HCT116 (cell line): ENCODE data around the gene P4HTM. TPM values are rescaled to one million over a fixed set of nuclear protein-coding genes. Genes with fewer than 3 reads are reported as not detected.

Experiments used
- ATAC-seq: fragments of 200-7000 bp; cut with Tn5 transposase; 2 replicates; pipeline ENCODE4 v1.9.1; 2020; ENCODE audit warnings: mild to moderate bottlenecking, moderate library complexity
- BruUV-seq: library from RNA; stranded (reverse); fragments of 400-500 nt; replicated peaks from 2 replicates; lab custom pipeline; 2021; lab: Mats Ljungman, UMichigan
- CTCF ChIA-PET: fragments of 300-600 bp; sonication (Branson Sonifier 250); formaldehyde crosslinking; loops from one replicate; lab custom pipeline; 2021; ENCODE audit warnings: antibody characterized with exemption; lab: Charles Lee
- POLR2A ChIA-PET: fragments of 300-600, 350-600 bp; sonication (Branson Sonifier 250); formaldehyde crosslinking; loops from one replicate; lab custom pipeline; 2021; ENCODE audit warnings: antibody characterized with exemption; lab: Charles Lee
- RAD21 ChIA-PET, 2 experiments: fragments of 300-600 bp; sonication (Branson Sonifier 250); formaldehyde crosslinking; loops; one replicate each; lab custom pipeline; 2023; ENCODE audit warnings: low total read pairs in 2 of 2; ENCODE audit not compliant: uncharacterized antibody in 2 of 2, unreplicated experiment in 2 of 2, low non-redundant PET in 1 of 2; lab: Charles Lee
- DNase-seq: peaks from one replicate; pipeline ENCODE4 v3.0.0-alpha.2; 2010; ENCODE audit warnings: low read depth, low spot score
- H2AFZ ChIP-seq: fragments of 200-600 bp; shearing (Covaris generic), sonication (generic); 2 replicates; pipeline ENCODE4 v1.6.1; 2017; ENCODE audit warnings: low read depth, mixed run types, mixed read lengths, antibody characterized with exemption, low read length; ENCODE audit not compliant: poor library complexity, severe bottlenecking
- H3K27ac ChIP-seq: 2 replicates; pipeline ENCODE4 v1.5.1; 2012; ENCODE audit warnings: low read depth, low read length
- H3K27me3 ChIP-seq: fragments of 200-600 bp; sonication (generic); 2 replicates; pipeline ENCODE4 v1.6.1; 2016; ENCODE audit warnings: mixed run types, low read length, mixed read lengths; ENCODE audit not compliant: insufficient read depth
- H3K36me3 ChIP-seq, 2 experiments: fragments of 200-500 bp in 1 of 2; fragments of 200-600 bp in 1 of 2; sonication (Bioruptor generic) in 1 of 2; sonication (generic) in 1 of 2; 2 replicates each; pipeline versions ENCODE4 v1.5.1 to v1.6.1; 2014 to 2016; ENCODE audit warnings: low read length in 2 of 2, inconsistent platforms in 1 of 2, mixed read lengths in 1 of 2, mixed run types in 1 of 2; ENCODE audit not compliant: insufficient read depth in 2 of 2, control insufficient read depth in 1 of 2
- H3K4me1 ChIP-seq, 2 experiments: fragments of 200-600 bp in 1 of 2; sonication (generic) in 1 of 2; 2 replicates each; pipeline versions ENCODE4 v1.5.1 to v1.6.1; 2012 to 2017; ENCODE audit warnings: low read length in 2 of 2, inconsistent platforms in 1 of 2, mild to moderate bottlenecking in 1 of 2, mixed read lengths in 1 of 2, mixed run types in 1 of 2, moderate library complexity in 1 of 2; ENCODE audit not compliant: insufficient read depth in 2 of 2, control insufficient read depth in 1 of 2
- H3K4me2 ChIP-seq: fragments of 200-600 bp; sonication (generic); 2 replicates; pipeline ENCODE4 v1.6.1; 2017; ENCODE audit warnings: mixed run types, low read length, mixed read lengths
- H3K4me3 ChIP-seq, 2 experiments: fragments of 200-600 bp in 1 of 2; sonication (generic) in 1 of 2; replicated peaks in 1 of 2; 2 replicates each; pipeline ENCODE4 v1.5.1; 2011 to 2016; ENCODE audit warnings: low read length in 2 of 2, control low read depth in 1 of 2, low read depth in 1 of 2, mild to moderate bottlenecking in 1 of 2, mixed read lengths in 1 of 2, mixed run types in 1 of 2
- H3K79me2 ChIP-seq: fragments of 200-600 bp; sonication (generic); 2 replicates; pipeline ENCODE4 v1.6.1; 2017; ENCODE audit warnings: mild to moderate bottlenecking, mixed run types, low read length, moderate library complexity, mixed read lengths; ENCODE audit not compliant: insufficient read depth
- H3K9ac ChIP-seq: fragments of 200-600 bp; sonication (generic); 2 replicates; pipeline ENCODE4 v1.6.1; 2016; ENCODE audit warnings: low read length, mixed read lengths
- H3K9me2 ChIP-seq: fragments of 200-600 bp; sonication (generic), shearing (Covaris generic); 2 replicates; pipeline ENCODE4 v1.6.1; 2017; ENCODE audit warnings: mixed run types, mild to moderate bottlenecking, moderate library complexity; ENCODE audit not compliant: insufficient read depth
- H3K9me3 ChIP-seq, 2 experiments: fragments of 200-500 bp in 1 of 2; fragments of 200-600 bp in 1 of 2; sonication (Bioruptor generic) in 1 of 2; sonication (generic) in 1 of 2; 2 replicates each; pipeline ENCODE4 v1.6.1; 2014 to 2017; ENCODE audit warnings: low read length in 2 of 2, mixed read lengths in 2 of 2, inconsistent platforms in 1 of 2, low read depth in 1 of 2, mild to moderate bottlenecking in 1 of 2, mixed run types in 1 of 2, moderate library complexity in 1 of 2; ENCODE audit not compliant: control insufficient read depth in 1 of 2, insufficient read depth in 1 of 2
- H4K20me1 ChIP-seq: fragments of 200-600 bp; sonication (generic), shearing (Covaris generic); 2 replicates; pipeline ENCODE4 v1.6.1; 2017; ENCODE audit warnings: mixed run types, mild to moderate bottlenecking, moderate library complexity; ENCODE audit not compliant: insufficient read depth
- CEBPB ChIP-seq: IDR thresholded peaks from 2 replicates; pipeline ENCODE4 v1.6.1; 2012; ENCODE audit warnings: low read depth
- EGR1 ChIP-seq: IDR thresholded peaks from 2 replicates; pipeline ENCODE4 v1.6.1; 2012; ENCODE audit warnings: low read depth
- ELF1 ChIP-seq: IDR thresholded peaks from 2 replicates; pipeline ENCODE4 v1.6.1; 2012; ENCODE audit warnings: low read depth, borderline replicate concordance
- EZH2phosphoT487 ChIP-seq: fragments of 200-600 bp; IDR thresholded peaks from 2 replicates; pipeline ENCODE4 v1.6.1; 2018; ENCODE audit warnings: antibody characterized with exemption, borderline replicate concordance
- FOSL1 ChIP-seq: IDR thresholded peaks from 2 replicates; pipeline ENCODE4 v1.6.1; 2012; ENCODE audit warnings: low read depth
- JUND ChIP-seq: IDR thresholded peaks from 2 replicates; pipeline ENCODE4 v1.6.1; 2012
- POLR2A ChIP-seq: IDR thresholded peaks from 2 replicates; pipeline ENCODE4 v1.7.0; 2011; ENCODE audit warnings: borderline replicate concordance; ENCODE audit not compliant: insufficient read depth, insufficient read length; ENCODE audit errors: extremely low read depth
- POLR2AphosphoS5 ChIP-seq: IDR thresholded peaks from 2 replicates; pipeline ENCODE4 v1.6.1; 2011; ENCODE audit warnings: mild to moderate bottlenecking, low read depth, low read length, moderate library complexity
- YY1 ChIP-seq: IDR thresholded peaks from 2 replicates; pipeline ENCODE4 v1.6.1; 2011; ENCODE audit warnings: low read length, low read depth, moderate library complexity, mild to moderate bottlenecking; ENCODE audit not compliant: insufficient replicate concordance; ENCODE audit errors: extremely low read depth
- intact Hi-C: fragments of 100-400 bp; cut with micrococcal nuclease; formaldehyde crosslinking; loops from 2 replicates; pipeline ENCODE4 v1.10.0; 2022
- total RNA-seq: library from RNA; stranded (reverse); gene quantifications from one replicate; pipeline ENCODE4 v1.2.1, GENCODE V29; 2021; ENCODE audit not compliant: unreplicated experiment
- TF ChIP-seq, protein P1 (sequence below): IDR thresholded peaks from 2 replicates; pipeline ENCODE4 v1.6.1; 2012
- TF ChIP-seq, protein P2 (sequence below): IDR thresholded peaks from 2 replicates; pipeline ENCODE4 v1.6.1; 2011; ENCODE audit warnings: mild to moderate bottlenecking, low read length, moderate library complexity; ENCODE audit not compliant: insufficient replicate concordance; ENCODE audit errors: extremely low read depth
- TF ChIP-seq, protein P3 (sequence below): IDR thresholded peaks from 2 replicates; pipeline ENCODE4 v1.6.1; 2012; ENCODE audit warnings: low read depth

P4HTM gene
- total RNA-seq, 1 experiment from 2014 or later = 60.5 TPM

DNA sequence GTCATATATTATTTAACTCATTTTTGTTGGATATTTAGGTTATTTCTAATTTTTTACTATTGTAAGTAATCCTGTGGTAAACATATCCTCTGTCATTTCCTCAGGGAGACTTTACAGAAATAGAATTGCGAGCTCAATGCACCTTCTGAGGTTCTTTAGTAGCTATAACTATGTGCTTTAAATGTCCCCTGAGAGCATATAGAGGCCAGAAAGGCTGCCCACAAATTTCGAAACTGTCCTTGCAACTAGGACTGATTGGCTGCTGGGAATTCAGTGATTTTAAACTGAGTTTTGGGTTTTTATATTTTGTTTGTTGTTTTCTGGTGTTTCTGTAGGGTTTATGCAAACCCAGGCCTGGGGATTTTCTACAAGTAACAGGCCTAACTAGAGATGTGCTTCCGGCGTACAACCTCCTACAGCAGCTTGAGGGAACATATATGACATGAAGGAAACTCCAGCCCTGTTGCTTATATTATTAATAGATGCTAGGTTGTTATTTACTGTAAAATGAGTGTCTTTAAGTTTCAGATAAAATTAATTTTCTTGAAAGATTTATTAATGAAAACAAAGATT is 29.1 kb upstream of the P4HTM start:
- H3K27me3 ChIP-seq = no peaks in the 10 kb centered on the region
- H3K9ac ChIP-seq = no peak overlapping the region
- DNase-seq = no peak
- ChIA-PET CTCF (no interaction called here), RAD21 (no interaction called here), POLR2A (no interaction called here)
- no peaks in the 10 kb centered on the region for H3K4me1 ChIP-seq
- H3K9me3 ChIP-seq = no peaks in the 10 kb centered on the region
- no peak overlapping the region for H2AFZ ChIP-seq
- no peak overlapping the region for H3K4me3 ChIP-seq
- ATAC-seq = no peak
- H4K20me1 ChIP-seq = no peaks in the 10 kb centered on the region
- H3K36me3 ChIP-seq = peaks cover 14 to 28% of the 10 kb centered on the region in 2 experiments; a peak in 3 of 4 replicates
- intact Hi-C loops = no loop called here
- peaks cover 51% of the 10 kb centered on the region for H3K79me2 ChIP-seq
- no TSS peak for BruUV-seq
- TF ChIP-seq FOSL1 = no peak
- TF ChIP-seq JUND = no peak
- TF ChIP-seq YY1 = no peak
- TF ChIP-seq ELF1 = no peak
- TF ChIP-seq, protein P1, sequence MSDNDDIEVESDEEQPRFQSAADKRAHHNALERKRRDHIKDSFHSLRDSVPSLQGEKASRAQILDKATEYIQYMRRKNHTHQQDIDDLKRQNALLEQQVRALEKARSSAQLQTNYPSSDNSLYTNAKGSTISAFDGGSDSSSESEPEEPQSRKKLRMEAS = no peak
- TF ChIP-seq EGR1 = no peak
- TF ChIP-seq POLR2A = no peak
- no peak for TF ChIP-seq EZH2phosphoT487
- TF ChIP-seq CEBPB = no peak
- TF ChIP-seq, protein P2, sequence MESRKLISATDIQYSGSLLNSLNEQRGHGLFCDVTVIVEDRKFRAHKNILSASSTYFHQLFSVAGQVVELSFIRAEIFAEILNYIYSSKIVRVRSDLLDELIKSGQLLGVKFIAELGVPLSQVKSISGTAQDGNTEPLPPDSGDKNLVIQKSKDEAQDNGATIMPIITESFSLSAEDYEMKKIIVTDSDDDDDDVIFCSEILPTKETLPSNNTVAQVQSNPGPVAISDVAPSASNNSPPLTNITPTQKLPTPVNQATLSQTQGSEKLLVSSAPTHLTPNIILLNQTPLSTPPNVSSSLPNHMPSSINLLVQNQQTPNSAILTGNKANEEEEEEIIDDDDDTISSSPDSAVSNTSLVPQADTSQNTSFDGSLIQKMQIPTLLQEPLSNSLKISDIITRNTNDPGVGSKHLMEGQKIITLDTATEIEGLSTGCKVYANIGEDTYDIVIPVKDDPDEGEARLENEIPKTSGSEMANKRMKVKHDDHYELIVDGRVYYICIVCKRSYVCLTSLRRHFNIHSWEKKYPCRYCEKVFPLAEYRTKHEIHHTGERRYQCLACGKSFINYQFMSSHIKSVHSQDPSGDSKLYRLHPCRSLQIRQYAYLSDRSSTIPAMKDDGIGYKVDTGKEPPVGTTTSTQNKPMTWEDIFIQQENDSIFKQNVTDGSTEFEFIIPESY = no peak
- TF ChIP-seq, protein P3, sequence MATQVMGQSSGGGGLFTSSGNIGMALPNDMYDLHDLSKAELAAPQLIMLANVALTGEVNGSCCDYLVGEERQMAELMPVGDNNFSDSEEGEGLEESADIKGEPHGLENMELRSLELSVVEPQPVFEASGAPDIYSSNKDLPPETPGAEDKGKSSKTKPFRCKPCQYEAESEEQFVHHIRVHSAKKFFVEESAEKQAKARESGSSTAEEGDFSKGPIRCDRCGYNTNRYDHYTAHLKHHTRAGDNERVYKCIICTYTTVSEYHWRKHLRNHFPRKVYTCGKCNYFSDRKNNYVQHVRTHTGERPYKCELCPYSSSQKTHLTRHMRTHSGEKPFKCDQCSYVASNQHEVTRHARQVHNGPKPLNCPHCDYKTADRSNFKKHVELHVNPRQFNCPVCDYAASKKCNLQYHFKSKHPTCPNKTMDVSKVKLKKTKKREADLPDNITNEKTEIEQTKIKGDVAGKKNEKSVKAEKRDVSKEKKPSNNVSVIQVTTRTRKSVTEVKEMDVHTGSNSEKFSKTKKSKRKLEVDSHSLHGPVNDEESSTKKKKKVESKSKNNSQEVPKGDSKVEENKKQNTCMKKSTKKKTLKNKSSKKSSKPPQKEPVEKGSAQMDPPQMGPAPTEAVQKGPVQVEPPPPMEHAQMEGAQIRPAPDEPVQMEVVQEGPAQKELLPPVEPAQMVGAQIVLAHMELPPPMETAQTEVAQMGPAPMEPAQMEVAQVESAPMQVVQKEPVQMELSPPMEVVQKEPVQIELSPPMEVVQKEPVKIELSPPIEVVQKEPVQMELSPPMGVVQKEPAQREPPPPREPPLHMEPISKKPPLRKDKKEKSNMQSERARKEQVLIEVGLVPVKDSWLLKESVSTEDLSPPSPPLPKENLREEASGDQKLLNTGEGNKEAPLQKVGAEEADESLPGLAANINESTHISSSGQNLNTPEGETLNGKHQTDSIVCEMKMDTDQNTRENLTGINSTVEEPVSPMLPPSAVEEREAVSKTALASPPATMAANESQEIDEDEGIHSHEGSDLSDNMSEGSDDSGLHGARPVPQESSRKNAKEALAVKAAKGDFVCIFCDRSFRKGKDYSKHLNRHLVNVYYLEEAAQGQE = no peak
- no peak for TF ChIP-seq POLR2AphosphoS5
- H3K4me2 ChIP-seq = no peak overlapping the region
- H3K9me2 ChIP-seq = no peaks in the 10 kb centered on the region
- H3K27ac ChIP-seq = no peak overlapping the region
